Calu3 (cell line): ENCODE results near the gene LCORL. TPM values are rescaled to one million over a fixed set of nuclear protein-coding genes. Genes with fewer than 3 reads are reported as not detected.
"Not testable (repeated sequence)": the region's sequence is repeated elsewhere in the genome, so short reads cannot be mapped to it uniquely, and the experiment has no call there.

Experiments
- BruUV-seq: library from RNA; stranded (reverse); fragments of 400-500 nt; replicated peaks from 2 replicates; lab custom pipeline; 2021; lab: Mats Ljungman, UMichigan
- CTCF ChIA-PET: fragments of 300-600 bp; sonication (Branson Sonifier 250); formaldehyde crosslinking; loops from one replicate; lab custom pipeline; 2022; ENCODE audit warnings: antibody characterized with exemption; lab: Charles Lee
- DNase-seq: peaks from one replicate; pipeline ENCODE4 v3.0.0; 2022
- H3K27ac Mint-ChIP-seq: one replicate; pipeline ENCODE4 v1.8.0; 2022; ENCODE audit warnings: mixed read lengths; ENCODE audit not compliant: unreplicated experiment
- H3K27me3 Mint-ChIP-seq: one replicate; pipeline ENCODE4 v1.8.0; 2022; ENCODE audit warnings: mixed read lengths; ENCODE audit not compliant: unreplicated experiment
- H3K36me3 Mint-ChIP-seq: one replicate; pipeline ENCODE4 v1.8.0; 2022; ENCODE audit warnings: mild to moderate bottlenecking, moderate library complexity, mixed read lengths; ENCODE audit not compliant: insufficient read depth, unreplicated experiment
- H3K4me1 Mint-ChIP-seq: one replicate; pipeline ENCODE4 v1.8.0; 2022; ENCODE audit warnings: mild to moderate bottlenecking, low read depth, mixed read lengths; ENCODE audit not compliant: unreplicated experiment
- H3K4me3 Mint-ChIP-seq: one replicate; pipeline ENCODE4 v1.8.0; 2022; ENCODE audit warnings: mild to moderate bottlenecking, low read depth, moderate library complexity, mixed read lengths; ENCODE audit not compliant: unreplicated experiment
- H3K9me3 Mint-ChIP-seq: one replicate; pipeline ENCODE4 v1.8.0; 2022; ENCODE audit warnings: low read depth, mixed read lengths; ENCODE audit not compliant: unreplicated experiment
- intact Hi-C: fragments of 100-400 bp; cut with micrococcal nuclease; formaldehyde crosslinking; loops from one replicate; pipeline ENCODE4 v1.10.0; 2022; ENCODE audit not compliant: unreplicated experiment
- total RNA-seq: library from RNA; stranded (reverse); gene quantifications from 2 replicates; pipeline ENCODE4 v1.2.3, GENCODE V29; 2022
- TF ChIP-seq, protein P1 (sequence below): fragments of 200-600 bp; IDR thresholded peaks from one replicate; pipeline ENCODE4 v1.8.0; 2022; ENCODE audit warnings: antibody characterized with exemption; ENCODE audit not compliant: unreplicated experiment

The LCORL gene
- total RNA-seq, 1 experiment from 2014 or later, result 15.4 TPM

DNA sequence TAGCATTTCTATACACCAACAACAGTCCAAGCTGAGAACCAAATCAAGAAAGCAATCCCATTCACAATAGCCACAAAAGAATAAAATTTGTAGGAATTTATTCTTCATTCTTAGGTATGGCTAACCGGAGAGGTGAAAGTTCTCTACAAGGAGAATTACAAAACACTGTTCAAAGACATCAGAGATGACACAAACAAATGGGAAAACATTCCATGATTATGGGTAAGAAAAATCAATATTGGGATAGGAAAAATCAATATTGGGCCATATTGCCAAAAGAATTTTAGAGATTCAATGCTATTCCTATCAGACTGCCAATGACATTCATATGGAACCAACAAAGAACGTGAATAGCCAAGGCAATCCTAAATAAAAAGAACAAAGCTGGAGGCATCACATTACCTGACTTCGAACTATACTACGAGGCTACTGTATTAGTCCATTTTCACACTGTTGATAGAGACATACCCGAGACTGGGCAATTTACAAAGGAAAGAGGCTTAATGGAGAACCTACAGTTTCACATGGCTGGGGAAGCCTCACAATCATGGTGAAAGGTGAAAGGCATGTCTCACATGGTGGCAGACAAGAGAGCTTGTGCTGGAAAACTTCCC lies 161.7 kb downstream of the LCORL start:
- no TSS peak for BruUV-seq
- H3K36me3 Mint-ChIP-seq, result no peaks in the 10 kb centered on the region
- H3K27me3 Mint-ChIP-seq, result no peaks in the 10 kb centered on the region
- no peak for DNase-seq
- H3K27ac Mint-ChIP-seq, result no peak overlapping the region
- no peak overlapping the region for H3K4me3 Mint-ChIP-seq
- H3K4me1 Mint-ChIP-seq, result no peaks in the 10 kb centered on the region
- CTCF ChIA-PET, result no interaction called here
- TF ChIP-seq, protein P1, sequence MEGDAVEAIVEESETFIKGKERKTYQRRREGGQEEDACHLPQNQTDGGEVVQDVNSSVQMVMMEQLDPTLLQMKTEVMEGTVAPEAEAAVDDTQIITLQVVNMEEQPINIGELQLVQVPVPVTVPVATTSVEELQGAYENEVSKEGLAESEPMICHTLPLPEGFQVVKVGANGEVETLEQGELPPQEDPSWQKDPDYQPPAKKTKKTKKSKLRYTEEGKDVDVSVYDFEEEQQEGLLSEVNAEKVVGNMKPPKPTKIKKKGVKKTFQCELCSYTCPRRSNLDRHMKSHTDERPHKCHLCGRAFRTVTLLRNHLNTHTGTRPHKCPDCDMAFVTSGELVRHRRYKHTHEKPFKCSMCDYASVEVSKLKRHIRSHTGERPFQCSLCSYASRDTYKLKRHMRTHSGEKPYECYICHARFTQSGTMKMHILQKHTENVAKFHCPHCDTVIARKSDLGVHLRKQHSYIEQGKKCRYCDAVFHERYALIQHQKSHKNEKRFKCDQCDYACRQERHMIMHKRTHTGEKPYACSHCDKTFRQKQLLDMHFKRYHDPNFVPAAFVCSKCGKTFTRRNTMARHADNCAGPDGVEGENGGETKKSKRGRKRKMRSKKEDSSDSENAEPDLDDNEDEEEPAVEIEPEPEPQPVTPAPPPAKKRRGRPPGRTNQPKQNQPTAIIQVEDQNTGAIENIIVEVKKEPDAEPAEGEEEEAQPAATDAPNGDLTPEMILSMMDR, result no peak
- peaks cover 2% of the 10 kb centered on the region for H3K9me3 Mint-ChIP-seq
- intact Hi-C loops, result no loop called here

DNA sequence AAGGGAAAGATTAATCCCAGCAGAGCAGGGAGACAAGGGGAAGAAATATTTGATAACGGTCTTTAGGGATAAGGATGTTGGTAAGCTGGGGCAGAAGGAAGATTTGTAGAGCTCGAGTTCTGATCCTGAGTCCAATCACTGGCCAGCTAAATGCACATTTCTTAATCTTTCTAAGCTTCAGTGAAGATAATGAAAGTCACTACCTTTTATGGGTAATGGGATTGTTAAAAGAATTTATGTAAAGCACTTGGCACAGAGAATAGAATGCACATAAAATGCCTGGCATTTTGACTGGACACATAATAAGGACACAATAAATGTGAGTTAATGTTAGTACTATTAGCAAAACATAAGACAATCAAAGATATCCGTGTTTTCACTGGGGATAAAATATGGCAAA lies 167.5 kb downstream of the LCORL start:
- no peaks in the 10 kb centered on the region for H3K36me3 Mint-ChIP-seq
- intact Hi-C loops, result no loop called here
- CTCF ChIA-PET, result no interaction called here
- no peaks in the 10 kb centered on the region for H3K27me3 Mint-ChIP-seq
- TF ChIP-seq, protein P1, result no peak
- no peak overlapping the region for H3K27ac Mint-ChIP-seq
- H3K4me1 Mint-ChIP-seq, result no peaks in the 10 kb centered on the region
- no TSS peak for BruUV-seq
- H3K9me3 Mint-ChIP-seq, result no peaks in the 10 kb centered on the region
- no peak overlapping the region for H3K4me3 Mint-ChIP-seq
- DNase-seq, result no peak

DNA sequence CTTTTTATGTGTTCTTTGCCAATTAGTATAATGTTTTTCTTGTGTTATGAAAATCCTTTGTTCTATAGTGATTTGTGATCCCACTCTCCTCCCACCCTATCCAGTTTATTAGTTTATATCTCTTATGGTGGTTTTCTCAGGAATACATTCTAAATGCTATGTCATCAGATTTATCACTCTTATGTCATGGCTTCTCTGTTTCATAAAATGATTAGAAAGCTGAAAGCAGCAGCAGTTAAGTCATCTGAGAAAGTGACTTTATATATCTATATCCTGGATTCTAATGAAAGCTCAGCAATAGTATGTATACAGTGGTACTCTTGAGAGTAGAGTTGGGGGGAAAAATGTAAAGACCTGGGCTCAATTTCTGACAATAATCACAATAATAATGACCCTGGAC lies 169.6 kb downstream of the LCORL start:
- no peak overlapping the region for H3K27ac Mint-ChIP-seq
- DNase-seq, result no peak
- no peaks in the 10 kb centered on the region for H3K9me3 Mint-ChIP-seq
- TF ChIP-seq, protein P1, result no peak
- intact Hi-C loops, result no loop called here
- H3K27me3 Mint-ChIP-seq, result no peaks in the 10 kb centered on the region
- no TSS peak for BruUV-seq
- H3K4me1 Mint-ChIP-seq, result no peaks in the 10 kb centered on the region
- CTCF ChIA-PET, result no interaction called here
- H3K36me3 Mint-ChIP-seq, result no peaks in the 10 kb centered on the region
- H3K4me3 Mint-ChIP-seq, result no peak overlapping the region

DNA sequence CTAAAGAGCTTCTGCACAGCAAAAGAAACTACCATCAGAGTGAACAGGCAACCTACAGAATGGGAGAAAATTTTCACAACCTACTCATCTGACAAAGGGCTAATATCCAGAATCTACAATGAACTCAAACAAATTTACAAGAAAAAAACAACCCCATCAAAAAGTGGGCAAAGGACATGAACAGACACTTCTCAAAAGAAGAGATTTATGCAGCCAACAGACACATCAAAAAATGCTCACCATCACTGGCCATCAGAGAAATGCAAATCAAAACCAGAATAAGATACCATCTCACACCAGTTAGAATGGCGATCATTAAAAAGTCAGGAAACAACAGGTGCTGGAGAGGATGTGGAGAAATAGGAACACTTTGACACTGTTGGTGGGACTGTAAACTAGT lies 171.3 kb downstream of the LCORL start:
- not testable (repeated sequence) for H3K27me3 Mint-ChIP-seq

DNA sequence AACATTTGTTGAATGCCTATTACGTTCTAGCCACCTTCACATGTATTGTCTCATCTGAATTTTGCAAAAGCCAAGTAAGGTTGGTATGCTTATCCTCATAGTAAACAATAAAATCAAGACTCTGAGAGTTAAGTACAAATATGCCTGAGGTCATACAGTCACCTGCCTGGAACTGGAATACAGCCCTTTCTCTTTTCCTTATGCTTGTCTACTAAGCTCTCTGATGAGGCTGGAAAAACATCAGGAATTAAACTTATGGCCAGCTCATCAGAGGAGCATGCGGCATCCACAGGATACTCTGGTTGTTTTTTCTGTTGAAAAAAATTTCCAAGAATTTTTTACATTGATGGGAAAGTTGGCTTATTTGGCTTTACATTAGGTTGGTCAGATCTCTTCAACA lies 175.3 kb downstream of the LCORL start:
- intact Hi-C loops, result no loop called here
- CTCF ChIA-PET, result no interaction called here
- Mint-ChIP-seq H3K9me3 (no peaks in the 10 kb centered on the region), H3K27ac (no peak overlapping the region), H3K36me3 (peaks cover 5% of the 10 kb centered on the region), H3K27me3 (no peaks in the 10 kb centered on the region), H3K4me3 (no peak overlapping the region), H3K4me1 (no peaks in the 10 kb centered on the region)
- TF ChIP-seq, protein P1, result no peak
- no TSS peak for BruUV-seq
- no peak for DNase-seq

More for the DNA sequence above, 171.3 kb downstream of the LCORL start:
- H3K27ac Mint-ChIP-seq, H3K36me3 Mint-ChIP-seq, BruUV-seq, H3K4me3 Mint-ChIP-seq, intact Hi-C loops, H3K9me3 Mint-ChIP-seq, H3K4me1 Mint-ChIP-seq, DNase-seq, CTCF ChIA-PET: not testable (repeated sequence)
